ENCODE data around the gene SH2D4B. TPM values are rescaled to one million over a fixed set of nuclear protein-coding genes. Genes with fewer than 3 reads are reported as not detected.

SH2D4B gene
- total RNA-seq, 1 experiment from 2014 or later: 0.22 TPM

GRCh38 chr10:80497187-80498077, 40.3 kb upstream of the SH2D4B start:
- POLR2A ChIA-PET: interaction anchor here (1.1 kb wide), 1 partner anchor 8 kb away, joined by 3 read pairs; no protein-coding TSS in a partner anchor
- Histone ChIP-seq H3K4me3 (replicated peaks in 1 of 2; ENCODE audit: low read depth in 1 of 2, low read length in 2 of 2) (no peak overlapping the region), H3K4me2 (ENCODE audit: low read length) (peak overlapping the region; percentile 73), H4K20me1 (ENCODE audit: insufficient read depth) (no peaks in the 10 kb centered on the region), H2AFZ (ENCODE audit: low read depth, low read length, poor library complexity, severe bottlenecking) (no peak overlapping the region), H3K27me3 (ENCODE audit: insufficient read depth, low read length) (no peaks in the 10 kb centered on the region), H3K9me3 (ENCODE audit: control insufficient read depth in 1 of 2, insufficient read depth in 1 of 2, low read depth in 1 of 2, low read length in 2 of 2) (no peaks in the 10 kb centered on the region), H3K9me2 (ENCODE audit: insufficient read depth) (no peaks in the 10 kb centered on the region), H3K4me1 (ENCODE audit: control insufficient read depth in 1 of 2, insufficient read depth in 2 of 2, low read length in 2 of 2) (peaks cover 87 to 92% of the 10 kb centered on the region in 2 experiments), H3K27ac (ENCODE audit: low read depth, low read length) (peak overlapping the region; percentile 95), H3K9ac (ENCODE audit: low read length) (peak overlapping the region; percentile 53), H3K36me3 (ENCODE audit: control insufficient read depth in 1 of 2, insufficient read depth in 2 of 2, low read length in 2 of 2) (peaks cover 0 to 3% of the 10 kb centered on the region in 2 experiments; a peak in 1 of 4 replicates), H3K79me2 (ENCODE audit: insufficient read depth, low read length) (peaks cover 94% of the 10 kb centered on the region)
- RAD21 ChIA-PET (ENCODE audit: low non-redundant PET in 1 of 2, low total read pairs in 2 of 2, uncharacterized antibody in 2 of 2, unreplicated experiment in 2 of 2): no interaction called here
- TF ChIP-seq FOSL1 (IDR thresholded peaks at IDR 0.05; ENCODE audit: low read depth) (no peak), EZH2 (IDR thresholded peaks at IDR 0.05) (no peak), POLR2AphosphoS5 (IDR thresholded peaks at IDR 0.05; ENCODE audit: low read depth, low read length) (no peak), ELF1 (IDR thresholded peaks at IDR 0.05; ENCODE audit: borderline replicate concordance, low read depth) (no peak), SP1 (IDR thresholded peaks at IDR 0.05; ENCODE audit: low read depth) (no peak), EZH2phosphoT487 (IDR thresholded peaks at IDR 0.05; ENCODE audit: borderline replicate concordance) (no peak), POLR2A (IDR thresholded peaks at IDR 0.05; ENCODE audit: borderline replicate concordance, extremely low read depth, insufficient read depth, insufficient read length) (no peak), CBX3 (IDR thresholded peaks at IDR 0.05; ENCODE audit: low read depth) (no peak), ZNF274 (IDR thresholded peaks at IDR 0.05; ENCODE audit: low read depth, low read length) (no peak), ZBTB33 (IDR thresholded peaks at IDR 0.05; ENCODE audit: extremely low read depth, insufficient replicate concordance, low read length) (no peak)
- no TSS peak for BruUV-seq (replicated peaks)
- CTCF ChIA-PET: interaction anchor here (1.1 to 3.8 kb wide), 4 partner anchors 8 to 53 kb away, joined by 4 to 17 read pairs (median 11); no protein-coding TSS in a partner anchor
- intact Hi-C loops (cut with micrococcal nuclease): loop anchor here (2.0 kb wide), 2 partner anchors 13 to 37 kb away; no protein-coding TSS in a partner anchor
- ATAC-seq (no peak), DNase-seq (ENCODE audit: low read depth, low spot score) (no peak)
